Measurements from ENCODE around the gene PSMD12. TPM values are rescaled to one million over a fixed set of nuclear protein-coding genes. Genes with fewer than 3 reads are reported as not detected.
"Not testable (repeated sequence)": the region's sequence is repeated elsewhere in the genome, so short reads cannot be mapped to it uniquely, and the experiment has no call there.

PSMD12 gene
- total RNA-seq, 1 experiment from 2014 or later = 93.1 TPM

DNA sequence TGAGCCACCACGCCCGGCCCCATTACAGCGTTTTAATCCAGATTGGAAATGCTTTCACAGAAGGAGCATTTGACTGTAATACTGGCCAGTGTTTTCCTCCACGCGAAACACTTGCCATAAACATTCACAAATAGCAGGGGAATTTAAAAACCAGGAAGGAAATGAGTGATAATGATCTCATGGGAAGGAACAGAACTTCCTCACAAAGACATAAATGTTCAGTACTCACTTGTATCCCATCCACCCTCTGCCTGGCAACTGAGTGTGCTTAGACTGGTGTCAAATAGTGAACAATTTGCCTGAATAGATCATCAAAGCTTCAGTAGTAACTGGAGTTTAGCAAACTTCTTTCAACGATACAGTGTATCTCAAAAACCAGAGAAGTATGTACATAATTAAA, 54.1 kb downstream of the PSMD12 start:
- intact Hi-C loops (cut with micrococcal nuclease) = no loop called here
- no peaks in the 10 kb centered on the region for H3K27me3 Mint-ChIP-seq (ENCODE audit: insufficient read depth, unreplicated experiment)
- TF ChIP-seq, protein P1, sequence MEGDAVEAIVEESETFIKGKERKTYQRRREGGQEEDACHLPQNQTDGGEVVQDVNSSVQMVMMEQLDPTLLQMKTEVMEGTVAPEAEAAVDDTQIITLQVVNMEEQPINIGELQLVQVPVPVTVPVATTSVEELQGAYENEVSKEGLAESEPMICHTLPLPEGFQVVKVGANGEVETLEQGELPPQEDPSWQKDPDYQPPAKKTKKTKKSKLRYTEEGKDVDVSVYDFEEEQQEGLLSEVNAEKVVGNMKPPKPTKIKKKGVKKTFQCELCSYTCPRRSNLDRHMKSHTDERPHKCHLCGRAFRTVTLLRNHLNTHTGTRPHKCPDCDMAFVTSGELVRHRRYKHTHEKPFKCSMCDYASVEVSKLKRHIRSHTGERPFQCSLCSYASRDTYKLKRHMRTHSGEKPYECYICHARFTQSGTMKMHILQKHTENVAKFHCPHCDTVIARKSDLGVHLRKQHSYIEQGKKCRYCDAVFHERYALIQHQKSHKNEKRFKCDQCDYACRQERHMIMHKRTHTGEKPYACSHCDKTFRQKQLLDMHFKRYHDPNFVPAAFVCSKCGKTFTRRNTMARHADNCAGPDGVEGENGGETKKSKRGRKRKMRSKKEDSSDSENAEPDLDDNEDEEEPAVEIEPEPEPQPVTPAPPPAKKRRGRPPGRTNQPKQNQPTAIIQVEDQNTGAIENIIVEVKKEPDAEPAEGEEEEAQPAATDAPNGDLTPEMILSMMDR (IDR thresholded peaks at IDR 0.05; ENCODE audit: unreplicated experiment) = no peak
- no peak for DNase-seq (ENCODE audit: unreplicated experiment)
- BruUV-seq (replicated peaks) = no TSS peak
- no peaks in the 10 kb centered on the region for H3K9me3 Mint-ChIP-seq (ENCODE audit: unreplicated experiment)
- no peaks in the 10 kb centered on the region for H3K4me1 Mint-ChIP-seq (ENCODE audit: insufficient read depth, unreplicated experiment)
- H3K27ac Mint-ChIP-seq (ENCODE audit: low read depth, unreplicated experiment) = no peak overlapping the region
- H3K36me3 Mint-ChIP-seq (ENCODE audit: insufficient read depth, unreplicated experiment) = no peaks in the 10 kb centered on the region
- POLR2A ChIA-PET = no interaction called here
- CTCF ChIA-PET = no interaction called here
- no peak overlapping the region for H3K4me3 Mint-ChIP-seq (ENCODE audit: unreplicated experiment)

DNA sequence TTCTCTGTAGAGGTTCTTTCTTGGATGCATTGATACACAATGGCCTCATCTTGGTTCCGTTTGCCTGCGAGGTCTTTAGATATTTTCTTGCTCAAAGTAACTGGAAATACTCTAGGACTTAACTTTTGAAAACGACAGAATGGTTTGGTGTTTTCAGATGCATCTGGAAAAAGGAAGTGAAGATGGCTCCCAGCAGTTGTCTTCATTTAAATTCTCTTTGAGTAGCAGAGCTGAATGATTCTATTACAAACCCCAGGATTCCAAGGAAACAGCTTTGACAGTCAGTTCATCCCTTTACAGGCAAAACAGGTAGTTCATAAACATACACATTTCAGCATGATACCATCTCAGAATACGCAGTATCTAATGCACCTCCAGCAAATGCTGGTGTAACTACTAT, 54.8 kb downstream of the PSMD12 start:
- no peak for DNase-seq (ENCODE audit: unreplicated experiment)
- ChIA-PET POLR2A (interaction anchor here (1.6 kb wide), 1 partner anchor 31 kb away, joined by 3 read pairs; no protein-coding TSS in a partner anchor), CTCF (no interaction called here)
- no TSS peak for BruUV-seq (replicated peaks)
- Mint-ChIP-seq H3K27me3 (ENCODE audit: insufficient read depth, unreplicated experiment) (no peaks in the 10 kb centered on the region), H3K4me1 (ENCODE audit: insufficient read depth, unreplicated experiment) (no peaks in the 10 kb centered on the region), H3K4me3 (ENCODE audit: unreplicated experiment) (no peak overlapping the region), H3K36me3 (ENCODE audit: insufficient read depth, unreplicated experiment) (no peaks in the 10 kb centered on the region), H3K27ac (ENCODE audit: low read depth, unreplicated experiment) (no peak overlapping the region), H3K9me3 (ENCODE audit: unreplicated experiment) (no peaks in the 10 kb centered on the region)
- intact Hi-C loops (cut with micrococcal nuclease) = no loop called here
- TF ChIP-seq, protein P1 (IDR thresholded peaks at IDR 0.05; ENCODE audit: unreplicated experiment) = no peak

DNA sequence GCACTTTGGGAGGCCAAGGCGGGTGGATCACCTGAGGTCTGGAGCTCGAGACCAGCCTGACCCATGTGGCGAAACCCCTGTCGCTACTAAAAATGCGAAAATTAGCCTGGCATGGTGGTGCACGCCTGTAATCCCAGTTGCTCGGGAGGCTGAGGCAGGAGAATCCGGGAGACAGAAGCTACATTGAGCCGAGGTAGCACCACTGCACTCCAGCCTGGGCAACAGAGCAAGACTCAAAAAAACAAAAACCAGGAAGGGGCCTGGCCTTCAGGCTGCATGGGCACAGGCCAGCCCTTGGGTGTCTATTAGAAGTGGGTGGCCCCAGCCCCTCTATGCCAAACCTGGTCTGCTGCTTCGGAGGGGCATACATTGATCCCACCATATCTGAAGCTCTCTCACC, 56.0 kb downstream of the PSMD12 start:
- no peaks in the 10 kb centered on the region for H3K9me3 Mint-ChIP-seq (ENCODE audit: unreplicated experiment)
- BruUV-seq (replicated peaks) = no TSS peak
- TF ChIP-seq, protein P1 (IDR thresholded peaks at IDR 0.05; ENCODE audit: unreplicated experiment) = no peak
- H3K36me3 Mint-ChIP-seq (ENCODE audit: insufficient read depth, unreplicated experiment) = no peaks in the 10 kb centered on the region
- ChIA-PET CTCF (interaction anchor here (0.6 to 1.3 kb wide), 3 partner anchors 30 to 426 kb away, joined by 3 to 4 read pairs (median 3); no protein-coding TSS in a partner anchor), POLR2A (interaction anchor here (0.8 to 1.6 kb wide), 2 partner anchors 28 to 32 kb away, joined by 3 read pairs; no protein-coding TSS in a partner anchor)
- peaks cover 8% of the 10 kb centered on the region for H3K4me1 Mint-ChIP-seq (ENCODE audit: insufficient read depth, unreplicated experiment)
- no peak overlapping the region for H3K4me3 Mint-ChIP-seq (ENCODE audit: unreplicated experiment)
- no peak overlapping the region for H3K27ac Mint-ChIP-seq (ENCODE audit: low read depth, unreplicated experiment)
- H3K27me3 Mint-ChIP-seq (ENCODE audit: insufficient read depth, unreplicated experiment) = no peaks in the 10 kb centered on the region
- no peak for DNase-seq (ENCODE audit: unreplicated experiment)
- intact Hi-C loops (cut with micrococcal nuclease) = no loop called here

DNA sequence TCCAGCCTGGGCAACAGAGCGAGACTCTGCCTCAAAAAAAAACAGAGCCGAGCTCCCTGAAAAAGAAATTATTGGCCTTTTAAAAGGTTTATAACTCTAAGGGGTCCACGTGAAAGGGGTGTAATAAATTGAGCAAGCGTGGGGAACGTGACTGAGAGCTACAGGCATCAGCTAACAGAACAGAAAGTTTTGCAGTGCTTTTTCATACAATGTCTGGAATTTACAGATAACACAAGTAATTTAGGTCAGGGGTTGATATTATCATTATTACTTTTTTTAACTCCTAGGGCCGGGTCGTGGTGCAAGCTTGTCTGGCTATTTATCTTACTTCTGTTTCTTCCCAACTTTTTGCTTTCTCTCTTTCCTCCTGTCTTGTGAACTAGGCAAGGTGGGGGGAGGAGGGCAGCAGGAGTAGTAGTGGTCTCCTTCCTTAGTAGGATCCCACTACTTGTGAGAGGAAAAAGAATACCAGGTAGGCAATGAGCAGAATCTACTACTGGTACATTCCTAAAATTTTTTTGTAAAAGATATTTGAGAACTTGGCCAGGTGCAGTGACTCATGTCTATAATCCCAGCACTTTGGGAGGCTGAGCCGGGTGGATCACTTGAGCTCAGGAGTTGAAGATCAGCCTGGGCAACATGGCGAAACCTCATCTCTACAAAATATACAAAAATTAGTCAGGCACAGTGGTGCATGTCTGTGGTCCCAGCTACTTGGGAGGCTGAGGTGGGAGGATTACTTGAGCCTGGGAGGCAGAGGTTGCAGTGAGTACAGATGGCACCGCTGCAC, 60.7 kb downstream of the PSMD12 start:
- BruUV-seq (replicated peaks); H3K27ac Mint-ChIP-seq (ENCODE audit: low read depth, unreplicated experiment); H3K9me3 Mint-ChIP-seq (ENCODE audit: unreplicated experiment); intact Hi-C loops (cut with micrococcal nuclease); H3K36me3 Mint-ChIP-seq (ENCODE audit: insufficient read depth, unreplicated experiment); H3K27me3 Mint-ChIP-seq (ENCODE audit: insufficient read depth, unreplicated experiment); H3K4me3 Mint-ChIP-seq (ENCODE audit: unreplicated experiment): not testable (repeated sequence)
- POLR2A ChIA-PET = interaction anchor here (0.7 to 1.6 kb wide), 5 partner anchors 24 to 83 kb away, joined by 3 to 6 read pairs (median 3); no protein-coding TSS in a partner anchor
- DNase-seq (ENCODE audit: unreplicated experiment) = peak; percentile 16
- CTCF ChIA-PET = interaction anchor here (0.6 to 1.3 kb wide), 3 partner anchors 16 to 357 kb away, joined by 3 to 4 read pairs (median 3); no protein-coding TSS in a partner anchor
- peaks cover 11% of the 10 kb centered on the region for H3K4me1 Mint-ChIP-seq (ENCODE audit: insufficient read depth, unreplicated experiment)

Data from MCF 10A (cell line).